IgD-negative memory B cell (primary cell): ENCODE results near the gene CDH13. TPM values are rescaled to one million over a fixed set of nuclear protein-coding genes. Genes with fewer than 3 reads are reported as not detected.

ENCODE experiments used
- H3K27ac Mint-ChIP-seq, 3 donors: one replicate each; pipeline ENCODE4 v1.8.0; 2020 to 2022; ENCODE audit warnings: mild to moderate bottlenecking in 3 of 3, mixed read lengths in 3 of 3, moderate library complexity in 1 of 3
- H3K27me3 Mint-ChIP-seq: one replicate; pipeline ENCODE4 v1.8.0; 2021; ENCODE audit warnings: mixed read lengths
- H3K36me3 Mint-ChIP-seq: one replicate; pipeline ENCODE4 v1.8.0; 2020; ENCODE audit warnings: mild to moderate bottlenecking, mixed read lengths
- H3K4me1 Mint-ChIP-seq, 3 donors: one replicate each; pipeline ENCODE4 v1.8.0; 2020 to 2022; ENCODE audit warnings: mixed read lengths in 3 of 3, mild to moderate bottlenecking in 1 of 3
- H3K4me3 Mint-ChIP-seq, 4 donors: one replicate each; pipeline ENCODE4 v1.8.0; 2020 to 2022; ENCODE audit warnings: mild to moderate bottlenecking in 4 of 4, mixed read lengths in 4 of 4, moderate library complexity in 3 of 4
- H3K9me3 Mint-ChIP-seq, 3 donors: one replicate each; pipeline ENCODE4 v1.8.0; 2020 to 2021; ENCODE audit warnings: mixed read lengths in 3 of 3, mild to moderate bottlenecking in 1 of 3
- polyA plus RNA-seq: library from polyadenylated mRNA; unstranded; fragments of 300-500 nt; fragmentation: Illumina TruSeq; gene quantifications from one replicate; pipeline ENCODE4 v1.2.3, GENCODE V29; 2021

The CDH13 gene
- polyA plus RNA-seq, 1 donor from 2014 or later: 0.23 TPM

GRCh38 chr16:83441517-83441916 is 814.7 kb downstream of the CDH13 start:
- no peaks in the 10 kb centered on the region for H3K9me3 Mint-ChIP-seq
- H3K36me3 Mint-ChIP-seq: no peaks in the 10 kb centered on the region
- no peaks in the 10 kb centered on the region for H3K4me1 Mint-ChIP-seq
- H3K27me3 Mint-ChIP-seq: peaks cover 7% of the 10 kb centered on the region
- no peak overlapping the region for H3K4me3 Mint-ChIP-seq
- H3K27ac Mint-ChIP-seq: no peak overlapping the region

- Mint-ChIP-seq H3K27ac (no peak overlapping the region), H3K9me3 (no peaks in the 10 kb centered on the region), H3K4me1 (peaks cover 0 to 3% (median 0%) of the 10 kb centered on the region in 3 donors), H3K27me3 (peaks cover 2% of the 10 kb centered on the region), H3K4me3 (no peak overlapping the region), H3K36me3 (no peaks in the 10 kb centered on the region)
These were observed 817.2 kb downstream of the CDH13 start for GRCh38 chr16:83443972-83444371.

- no peak overlapping the region for H3K27ac Mint-ChIP-seq
- H3K4me1 Mint-ChIP-seq: peaks cover 0 to 3% (median 0%) of the 10 kb centered on the region in 3 donors
These were observed 820.8 kb downstream of the CDH13 start for GRCh38 chr16:83447560-83447959.

GRCh38 chr16:83449861-83450260 is 823.1 kb downstream of the CDH13 start:
- Mint-ChIP-seq H3K9me3 (peaks cover 0 to 2% (median 0%) of the 10 kb centered on the region in 3 donors), H3K4me1 (peaks cover 2 to 7% (median 3%) of the 10 kb centered on the region in 3 donors), H3K27me3 (peaks cover 2% of the 10 kb centered on the region), H3K27ac (no peak overlapping the region), H3K4me3 (no peak overlapping the region), H3K36me3 (no peaks in the 10 kb centered on the region)

More at GRCh38 chr16:83447560-83447959, 820.8 kb downstream of the CDH13 start:
- Mint-ChIP-seq H3K9me3 (no peaks in the 10 kb centered on the region), H3K4me3 (no peak overlapping the region), H3K27me3 (peaks cover 2% of the 10 kb centered on the region), H3K36me3 (no peaks in the 10 kb centered on the region)

- H3K27ac Mint-ChIP-seq: no peak overlapping the region
- peaks cover 2% of the 10 kb centered on the region for H3K36me3 Mint-ChIP-seq
- peaks cover 0 to 2% (median 0%) of the 10 kb centered on the region in 3 donors for H3K9me3 Mint-ChIP-seq
- no peak overlapping the region for H3K4me3 Mint-ChIP-seq
- H3K27me3 Mint-ChIP-seq: peaks cover 3% of the 10 kb centered on the region
- H3K4me1 Mint-ChIP-seq: peaks cover 5 to 15% (median 10%) of the 10 kb centered on the region in 3 donors
These were observed 827.2 kb downstream of the CDH13 start for GRCh38 chr16:83453977-83454376.

GRCh38 chr16:83455716-83456115 is 828.9 kb downstream of the CDH13 start:
- Mint-ChIP-seq H3K27ac (no peak overlapping the region), H3K27me3 (peaks cover 3% of the 10 kb centered on the region), H3K9me3 (peaks cover 0 to 2% (median 0%) of the 10 kb centered on the region in 3 donors), H3K36me3 (peaks cover 2% of the 10 kb centered on the region), H3K4me1 (peaks cover 5 to 15% (median 10%) of the 10 kb centered on the region in 3 donors), H3K4me3 (no peak overlapping the region)

GRCh38 chr16:83456934-83457333 is 830.2 kb downstream of the CDH13 start:
- Mint-ChIP-seq H3K4me3 (no peak overlapping the region), H3K9me3 (peaks cover 0 to 2% (median 0%) of the 10 kb centered on the region in 3 donors), H3K27ac (no peak overlapping the region), H3K36me3 (peaks cover 2% of the 10 kb centered on the region), H3K4me1 (peaks cover 5 to 15% (median 10%) of the 10 kb centered on the region in 3 donors), H3K27me3 (peaks cover 3% of the 10 kb centered on the region)

- Mint-ChIP-seq H3K4me1 (peaks cover 5 to 15% (median 10%) of the 10 kb centered on the region in 3 donors), H3K27ac (no peak overlapping the region), H3K36me3 (peaks cover 2% of the 10 kb centered on the region), H3K27me3 (peaks cover 3% of the 10 kb centered on the region), H3K4me3 (no peak overlapping the region), H3K9me3 (no peaks in the 10 kb centered on the region)
These were observed 831.8 kb downstream of the CDH13 start for GRCh38 chr16:83458612-83459011.

- Mint-ChIP-seq H3K27me3 (peaks cover 2% of the 10 kb centered on the region), H3K9me3 (no peaks in the 10 kb centered on the region), H3K27ac (no peak overlapping the region), H3K36me3 (no peaks in the 10 kb centered on the region), H3K4me1 (peaks cover 0 to 2% (median 0%) of the 10 kb centered on the region in 3 donors), H3K4me3 (no peak overlapping the region)
These were observed 838.2 kb downstream of the CDH13 start for GRCh38 chr16:83464991-83465390.

GRCh38 chr16:83470416-83470815 is 843.6 kb downstream of the CDH13 start:
- no peak overlapping the region for H3K27ac Mint-ChIP-seq
- no peaks in the 10 kb centered on the region for H3K36me3 Mint-ChIP-seq
- no peaks in the 10 kb centered on the region for H3K9me3 Mint-ChIP-seq
- no peak overlapping the region for H3K4me3 Mint-ChIP-seq
- H3K27me3 Mint-ChIP-seq: no peaks in the 10 kb centered on the region
- peaks cover 0 to 2% (median 0%) of the 10 kb centered on the region in 3 donors for H3K4me1 Mint-ChIP-seq

GRCh38 chr16:83472776-83473501 is 846.2 kb downstream of the CDH13 start:
- Mint-ChIP-seq H3K27ac (no peak overlapping the region), H3K4me1 (no peaks in the 10 kb centered on the region), H3K9me3 (no peaks in the 10 kb centered on the region), H3K27me3 (no peaks in the 10 kb centered on the region), H3K4me3 (no peak overlapping the region), H3K36me3 (no peaks in the 10 kb centered on the region)

GRCh38 chr16:83473926-83474650 is 847.3 kb downstream of the CDH13 start:
- H3K36me3 Mint-ChIP-seq: no peaks in the 10 kb centered on the region

GRCh38 chr16:83475108-83475507 is 848.3 kb downstream of the CDH13 start:
- Mint-ChIP-seq H3K9me3 (no peaks in the 10 kb centered on the region), H3K36me3 (no peaks in the 10 kb centered on the region), H3K27ac (no peak overlapping the region), H3K27me3 (no peaks in the 10 kb centered on the region), H3K4me1 (peaks cover 0 to 2% (median 0%) of the 10 kb centered on the region in 3 donors), H3K4me3 (no peak overlapping the region)

More at GRCh38 chr16:83473926-83474650, 847.3 kb downstream of the CDH13 start:
- no peak overlapping the region for H3K27ac Mint-ChIP-seq
- no peaks in the 10 kb centered on the region for H3K9me3 Mint-ChIP-seq
- H3K27me3 Mint-ChIP-seq: no peaks in the 10 kb centered on the region
- H3K4me3 Mint-ChIP-seq: peak overlapping the region in 1 of 4 donors; percentile 43
- H3K4me1 Mint-ChIP-seq: no peaks in the 10 kb centered on the region

- H3K36me3 Mint-ChIP-seq: no peaks in the 10 kb centered on the region
- no peaks in the 10 kb centered on the region for H3K9me3 Mint-ChIP-seq
- H3K27me3 Mint-ChIP-seq: peaks cover 1% of the 10 kb centered on the region
- H3K4me1 Mint-ChIP-seq: peaks cover 0 to 2% (median 0%) of the 10 kb centered on the region in 3 donors
- H3K4me3 Mint-ChIP-seq: no peak overlapping the region
- H3K27ac Mint-ChIP-seq: no peak overlapping the region
These were observed 854.8 kb downstream of the CDH13 start for GRCh38 chr16:83481589-83481988.

- Mint-ChIP-seq H3K27ac (no peak overlapping the region), H3K36me3 (no peaks in the 10 kb centered on the region), H3K4me1 (peaks cover 0 to 2% (median 0%) of the 10 kb centered on the region in 3 donors), H3K27me3 (peaks cover 1% of the 10 kb centered on the region), H3K4me3 (no peak overlapping the region), H3K9me3 (peaks cover 0 to 1% (median 0%) of the 10 kb centered on the region in 3 donors)
These were observed 855.9 kb downstream of the CDH13 start for GRCh38 chr16:83482545-83483162.
